SK-N-SH (cell line): ENCODE data around the gene LCE1E.

ENCODE experiments used
- EP300 ChIP-seq, 2 experiments: IDR thresholded peaks; 2 replicates each; pipeline versions ENCODE4 v1.4.0 to v1.6.1; 2012; ENCODE audit warnings: borderline replicate concordance in 1 of 2, low read depth in 1 of 2, low read length in 1 of 2
- EZH2phosphoT487 ChIP-seq: fragments of 200-600 bp; sonication (generic); IDR thresholded peaks from 2 replicates; pipeline ENCODE4 v1.6.1; 2017; ENCODE audit warnings: low read depth, mixed run types, mild to moderate bottlenecking, antibody characterized with exemption, moderate library complexity, borderline replicate concordance
- FOXM1 ChIP-seq: IDR thresholded peaks from 2 replicates; pipeline ENCODE4 v1.4.0; 2012; ENCODE audit warnings: low read depth, mild to moderate bottlenecking
- GABPA ChIP-seq: IDR thresholded peaks from 2 replicates; pipeline ENCODE4 v1.4.0; 2012; ENCODE audit warnings: low read depth, mild to moderate bottlenecking
- NRF1 ChIP-seq: IDR thresholded peaks from 2 replicates; pipeline ENCODE4 v1.6.1; 2012; ENCODE audit warnings: low read depth, mild to moderate bottlenecking, low read length
- POLR2AphosphoS5 ChIP-seq: IDR thresholded peaks from 2 replicates; pipeline ENCODE4 v1.6.1; 2012; ENCODE audit warnings: low read depth, low read length
- SIN3A ChIP-seq: IDR thresholded peaks from 2 replicates; pipeline ENCODE4 v1.6.1; 2012; ENCODE audit warnings: low read depth, mild to moderate bottlenecking, low read length, moderate library complexity, borderline replicate concordance
- SMC3 ChIP-seq: IDR thresholded peaks from 2 replicates; pipeline ENCODE4 v1.6.1; 2012; ENCODE audit warnings: low read depth, low read length, improper control_type of control experiment
- TEAD4 ChIP-seq: IDR thresholded peaks from 2 replicates; pipeline ENCODE4 v1.4.0; 2012; ENCODE audit warnings: mild to moderate bottlenecking, borderline replicate concordance; ENCODE audit not compliant: insufficient read depth
- TF ChIP-seq, protein P1 (sequence below): fragments of 200-600 bp; sonication (generic); IDR thresholded peaks from 2 replicates; pipeline ENCODE4 v1.6.1; 2017; ENCODE audit warnings: antibody characterized with exemption, mild to moderate bottlenecking, moderate library complexity

DNA sequence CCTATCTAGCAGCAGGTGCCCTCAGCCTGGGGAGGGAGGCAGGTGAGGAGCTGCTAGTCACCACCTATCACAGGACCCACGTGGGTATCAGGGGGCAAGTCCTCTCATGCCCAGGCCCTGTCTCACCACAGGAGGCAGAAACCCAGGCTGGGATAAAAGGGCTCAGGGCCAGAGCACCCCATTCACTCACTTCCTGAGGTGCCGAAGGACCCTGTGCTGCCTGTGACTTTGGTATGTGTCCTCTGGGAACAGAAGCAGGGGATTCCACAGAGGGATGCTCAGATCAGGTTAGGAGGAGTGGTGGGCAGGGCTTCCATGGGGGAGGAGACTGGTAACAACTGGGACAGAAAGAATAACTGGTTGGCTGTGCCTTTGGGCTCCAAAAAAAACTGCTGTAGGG, at the start of gene LCE1E:
- TF ChIP-seq, protein P1, sequence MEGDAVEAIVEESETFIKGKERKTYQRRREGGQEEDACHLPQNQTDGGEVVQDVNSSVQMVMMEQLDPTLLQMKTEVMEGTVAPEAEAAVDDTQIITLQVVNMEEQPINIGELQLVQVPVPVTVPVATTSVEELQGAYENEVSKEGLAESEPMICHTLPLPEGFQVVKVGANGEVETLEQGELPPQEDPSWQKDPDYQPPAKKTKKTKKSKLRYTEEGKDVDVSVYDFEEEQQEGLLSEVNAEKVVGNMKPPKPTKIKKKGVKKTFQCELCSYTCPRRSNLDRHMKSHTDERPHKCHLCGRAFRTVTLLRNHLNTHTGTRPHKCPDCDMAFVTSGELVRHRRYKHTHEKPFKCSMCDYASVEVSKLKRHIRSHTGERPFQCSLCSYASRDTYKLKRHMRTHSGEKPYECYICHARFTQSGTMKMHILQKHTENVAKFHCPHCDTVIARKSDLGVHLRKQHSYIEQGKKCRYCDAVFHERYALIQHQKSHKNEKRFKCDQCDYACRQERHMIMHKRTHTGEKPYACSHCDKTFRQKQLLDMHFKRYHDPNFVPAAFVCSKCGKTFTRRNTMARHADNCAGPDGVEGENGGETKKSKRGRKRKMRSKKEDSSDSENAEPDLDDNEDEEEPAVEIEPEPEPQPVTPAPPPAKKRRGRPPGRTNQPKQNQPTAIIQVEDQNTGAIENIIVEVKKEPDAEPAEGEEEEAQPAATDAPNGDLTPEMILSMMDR = no peak
- TF ChIP-seq TEAD4 = no peak
- no peak for TF ChIP-seq EZH2phosphoT487
- TF ChIP-seq POLR2AphosphoS5 = no peak
- TF ChIP-seq SIN3A = no peak
- no peak for TF ChIP-seq NRF1
- TF ChIP-seq SMC3 = no peak
- TF ChIP-seq EP300 (IDR thresholded peaks at IDR 0.05; ENCODE audit: borderline replicate concordance in 1 of 2, low read depth in 1 of 2, low read length in 1 of 2) = no peak
- TF ChIP-seq FOXM1 = no peak
- no peak for TF ChIP-seq GABPA
